Head of caudate nucleus (tissue), 42 donors: ENCODE results near the gene USE1.

ENCODE experiments used
- DNase-seq, 42 donors: peaks; one replicate each; pipeline versions ENCODE4 v3.0.0 to v3.0.0-alpha.2; 2020 to 2021; ENCODE audit warnings: mixed read lengths in 7 of 42
- intact Hi-C: fragments of 100-400 bp; cut with DNase I; formaldehyde crosslinking; loops from one replicate; pipeline ENCODE4 v1.15.0; 2022

Gene USE1

DNA sequence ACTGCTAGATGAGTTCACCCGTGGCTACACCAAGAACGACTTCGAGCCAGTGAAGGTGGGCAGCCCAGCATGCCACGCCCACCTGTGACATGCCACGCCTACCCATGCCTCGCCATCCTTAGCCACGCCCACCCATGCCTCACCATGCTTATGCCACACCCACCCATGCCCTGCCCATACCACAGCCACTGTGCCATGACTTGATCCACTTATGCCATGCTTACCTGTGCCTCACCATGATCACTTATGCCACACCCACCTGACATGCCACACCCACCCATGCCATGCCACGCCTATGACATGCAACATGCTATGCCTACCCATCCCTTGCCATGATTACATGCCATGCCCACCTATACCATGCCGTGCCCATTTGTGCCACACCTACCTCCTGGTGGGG, 12.9 kb upstream of the USE1 start:
- no peak for DNase-seq
- intact Hi-C loops: no loop called here

DNA sequence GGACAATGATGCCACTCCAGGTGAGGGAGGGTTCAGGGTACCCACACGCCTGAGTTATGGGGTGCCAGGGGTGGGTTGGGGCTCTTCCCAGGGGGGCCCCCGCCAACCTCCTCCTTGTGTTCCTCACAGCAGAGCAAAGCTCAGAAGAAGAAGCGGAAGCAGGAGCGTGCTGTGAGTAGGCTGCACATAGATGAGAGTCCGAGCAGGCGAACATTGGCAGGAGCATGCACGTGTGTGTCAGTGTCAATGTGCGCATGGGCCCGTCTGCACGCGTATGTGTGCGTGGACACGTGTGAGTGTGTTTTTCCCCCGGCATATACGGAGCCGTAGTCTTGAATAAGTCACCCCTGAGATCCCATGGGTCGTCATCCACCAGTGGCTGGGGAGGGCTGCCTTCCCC, 12.4 kb upstream of the USE1 start:
- DNase-seq: no peak
- intact Hi-C loops: no loop called here

DNA sequence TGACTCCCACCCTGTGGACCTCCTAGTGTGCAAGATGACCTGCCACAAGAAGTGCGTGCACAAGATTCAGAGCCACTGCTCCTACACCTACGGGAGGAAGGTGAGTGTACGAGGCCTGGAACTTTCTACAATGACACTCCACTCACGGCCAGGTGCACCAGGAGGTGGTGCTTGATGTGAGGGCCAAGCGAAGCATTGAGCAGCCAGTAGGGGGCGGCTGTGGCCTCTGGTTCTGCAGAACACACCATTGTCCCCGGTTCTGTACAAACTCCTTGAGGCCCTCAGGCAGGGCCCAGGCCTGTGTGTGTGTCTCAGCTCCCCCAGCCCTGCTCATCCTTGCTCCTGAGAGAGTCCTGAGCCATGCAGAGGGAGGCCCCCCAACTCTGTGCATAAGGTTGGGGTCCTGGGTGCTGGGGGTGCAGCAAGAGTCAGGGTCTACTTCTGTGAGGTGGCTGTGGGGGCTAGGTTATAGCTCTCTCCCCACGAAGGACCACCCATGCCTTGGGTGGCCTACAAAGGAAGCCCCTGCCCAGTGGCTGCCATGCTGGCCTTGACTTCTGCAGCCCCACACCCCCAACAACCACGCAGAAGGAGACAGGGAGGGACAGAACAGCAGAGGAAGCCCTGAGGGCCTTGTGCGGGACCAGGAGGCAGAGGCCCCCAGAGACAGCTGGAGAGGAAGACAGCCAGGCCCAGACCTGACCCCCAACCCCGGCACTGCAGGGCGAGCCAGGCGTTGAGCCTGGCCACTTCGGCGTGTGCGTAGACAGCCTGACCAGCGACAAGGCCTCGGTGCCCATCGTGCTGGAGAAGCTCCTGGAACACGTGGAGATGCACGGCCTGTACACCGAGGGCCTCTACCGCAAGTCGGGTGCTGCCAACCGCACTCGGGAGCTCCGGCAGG, 9.7 kb upstream of the USE1 start:
- DNase-seq: peak; percentile 20 to 82 (median 64)
- intact Hi-C loops: no loop called here

DNA sequence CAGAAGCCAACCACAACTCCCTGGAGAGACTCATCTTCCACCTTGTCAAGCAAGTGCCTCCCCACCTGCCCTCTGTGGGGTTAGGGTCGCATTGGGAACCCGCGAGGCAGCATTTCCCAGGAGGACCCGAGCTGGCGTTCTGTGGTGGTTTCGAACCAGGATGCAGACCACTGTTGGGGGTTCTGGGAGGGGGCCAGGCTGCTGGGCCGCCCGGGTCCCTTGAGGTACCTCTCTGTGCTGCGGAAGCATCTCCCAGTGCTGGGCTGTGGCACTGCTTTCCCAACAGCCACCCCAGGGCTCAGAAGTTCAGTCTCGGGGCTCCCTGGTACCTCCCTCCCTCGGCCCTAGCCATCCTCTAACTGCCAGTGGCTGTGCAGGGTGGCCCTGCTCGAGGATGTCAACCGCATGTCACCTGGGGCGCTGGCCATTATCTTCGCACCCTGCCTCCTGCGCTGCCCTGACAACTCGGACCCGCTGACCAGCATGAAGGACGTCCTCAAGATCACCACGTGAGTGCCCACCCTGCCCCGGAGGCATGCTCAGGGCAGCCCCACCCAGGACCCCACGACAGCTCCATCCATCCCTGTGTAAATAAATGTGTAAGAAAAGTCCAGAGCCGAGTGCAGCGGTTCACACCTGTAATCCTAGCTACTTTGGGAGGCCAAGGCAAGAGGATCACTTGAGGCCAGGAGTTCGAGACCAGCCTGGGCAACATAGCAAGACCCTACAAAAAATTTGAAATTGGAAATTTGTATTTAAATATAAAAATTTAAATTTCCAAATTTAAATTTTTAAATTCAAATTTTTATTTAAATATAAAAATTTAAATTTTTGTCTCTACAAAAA, 8.2 kb upstream of the USE1 start:
- intact Hi-C loops: no loop called here
- DNase-seq: no peak

DNA sequence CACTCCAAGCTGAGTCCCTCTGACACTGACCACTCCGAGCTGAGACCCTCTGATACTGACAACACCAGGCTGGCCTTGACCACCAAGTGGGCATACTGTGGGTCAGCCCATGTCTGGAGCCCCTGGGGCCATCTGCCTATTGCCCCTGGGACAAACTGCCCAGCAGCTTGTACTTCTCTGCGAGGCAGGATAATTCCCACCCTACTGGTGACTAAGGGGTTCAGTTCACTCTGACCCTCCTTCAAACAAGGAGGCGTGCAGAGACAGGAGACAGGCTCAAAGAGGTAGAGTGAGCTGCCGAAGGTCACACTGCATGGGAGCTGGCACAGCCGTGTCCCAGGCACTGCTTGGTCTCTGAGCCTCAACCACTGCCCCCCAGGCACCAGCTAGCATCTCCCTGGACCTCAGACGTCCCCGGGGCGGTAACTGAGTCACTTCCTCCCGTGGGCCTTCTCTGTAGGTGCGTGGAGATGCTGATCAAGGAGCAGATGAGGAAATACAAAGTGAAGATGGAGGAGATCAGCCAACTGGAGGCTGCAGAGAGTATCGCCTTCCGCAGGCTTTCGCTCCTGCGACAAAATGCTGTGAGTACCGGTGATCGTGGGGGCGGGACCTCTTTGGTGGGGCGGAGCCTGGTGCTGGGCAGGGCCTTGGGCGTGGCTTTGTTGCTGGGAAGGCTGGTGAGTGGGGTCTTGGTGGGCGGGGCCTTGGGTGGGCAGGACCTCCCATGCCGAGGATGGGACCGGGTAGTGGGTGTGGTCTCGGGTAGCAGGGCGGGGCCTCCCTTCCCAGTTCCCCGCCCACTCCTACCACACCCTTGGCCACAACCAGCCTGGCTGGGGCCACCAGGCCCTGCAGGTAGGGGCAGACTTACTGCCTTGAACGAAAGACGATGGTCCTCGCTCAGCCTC, 5.8 kb upstream of the USE1 start:
- intact Hi-C loops: no loop called here
- DNase-seq: peak in 3 of 42 donors; percentile 20 to 33 (median 28)

DNA sequence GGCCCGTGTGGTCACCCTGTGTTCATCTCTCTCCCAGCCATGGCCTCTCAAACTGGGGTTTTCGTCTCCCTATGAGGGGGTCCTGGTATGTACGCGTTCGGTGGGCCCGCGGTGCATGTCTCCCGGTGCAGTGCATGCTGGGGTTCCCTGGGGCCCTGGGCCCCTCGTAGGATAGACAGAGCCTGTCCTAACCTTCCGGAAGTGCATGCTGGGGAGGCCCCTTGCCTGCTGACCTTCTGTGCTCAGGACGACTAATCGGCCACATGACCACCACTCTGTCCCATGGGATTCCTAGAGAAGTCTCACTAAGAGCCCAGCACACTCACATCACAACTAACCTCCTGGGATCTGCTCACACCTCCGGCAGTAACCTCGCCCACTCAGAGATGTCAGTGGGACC, 4.9 kb upstream of the USE1 start:
- intact Hi-C loops: no loop called here
- no peak for DNase-seq

DNA sequence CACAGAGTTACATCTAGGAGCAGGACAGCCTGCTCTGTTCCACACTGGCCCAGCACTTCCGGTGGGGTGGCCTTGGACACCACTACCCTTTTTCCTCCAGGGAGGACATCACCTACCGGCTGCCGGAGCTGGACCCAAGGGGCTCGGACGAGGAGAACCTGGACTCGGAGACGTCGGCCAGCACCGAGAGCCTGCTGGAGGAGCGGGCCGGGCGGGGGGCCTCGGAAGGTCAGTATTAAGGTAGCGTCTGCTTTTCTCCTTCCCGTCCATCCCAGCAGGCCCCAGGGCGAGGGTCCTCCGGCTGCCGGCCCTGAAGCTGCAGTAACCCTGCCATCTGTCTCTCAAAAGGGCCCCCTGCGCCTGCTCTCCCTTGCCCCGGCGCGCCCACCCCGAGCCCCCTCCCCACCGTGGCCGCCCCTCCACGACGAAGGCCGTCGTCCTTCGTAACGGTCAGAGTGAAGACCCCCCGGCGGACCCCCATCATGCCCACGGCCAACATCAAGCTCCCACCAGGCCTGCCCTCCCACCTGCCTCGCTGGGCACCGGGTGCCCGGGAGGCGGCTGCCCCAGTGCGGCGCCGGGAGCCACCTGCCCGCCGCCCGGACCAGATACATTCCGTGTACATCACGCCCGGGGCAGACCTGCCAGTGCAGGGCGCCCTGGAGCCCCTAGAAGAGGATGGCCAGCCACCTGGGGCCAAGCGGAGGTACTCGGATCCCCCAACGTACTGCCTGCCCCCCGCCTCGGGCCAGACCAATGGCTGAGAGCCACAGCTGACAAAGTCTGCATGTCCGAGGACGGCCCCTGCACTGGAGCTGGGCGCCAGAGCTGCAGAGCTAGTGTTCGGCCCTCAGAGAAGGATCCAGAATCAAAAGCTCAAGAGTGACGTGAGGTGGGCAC, 3.4 kb upstream of the USE1 start:
- DNase-seq: no peak
- intact Hi-C loops: no loop called here

DNA sequence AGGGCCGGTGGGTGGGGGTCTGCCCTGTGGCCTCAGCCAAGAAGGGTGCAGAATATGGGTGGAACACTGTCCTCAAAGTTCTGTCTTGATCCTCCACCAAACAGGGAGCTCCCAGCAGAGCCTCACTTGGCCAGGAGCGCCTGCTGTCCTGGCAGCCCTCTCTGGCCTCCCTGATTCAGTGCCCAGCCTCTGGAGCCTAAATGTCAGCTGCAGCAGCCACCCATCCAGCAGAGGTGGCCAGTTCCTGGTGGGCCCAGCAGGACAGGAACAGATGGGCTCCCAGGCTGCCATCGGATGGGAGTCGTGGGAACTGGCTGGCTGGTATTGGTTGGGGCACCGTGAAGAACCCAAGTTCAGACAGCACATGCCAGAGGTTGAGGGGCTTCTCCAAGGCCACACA, 1.8 kb upstream of the USE1 start:
- intact Hi-C loops: no loop called here
- DNase-seq: no peak

DNA sequence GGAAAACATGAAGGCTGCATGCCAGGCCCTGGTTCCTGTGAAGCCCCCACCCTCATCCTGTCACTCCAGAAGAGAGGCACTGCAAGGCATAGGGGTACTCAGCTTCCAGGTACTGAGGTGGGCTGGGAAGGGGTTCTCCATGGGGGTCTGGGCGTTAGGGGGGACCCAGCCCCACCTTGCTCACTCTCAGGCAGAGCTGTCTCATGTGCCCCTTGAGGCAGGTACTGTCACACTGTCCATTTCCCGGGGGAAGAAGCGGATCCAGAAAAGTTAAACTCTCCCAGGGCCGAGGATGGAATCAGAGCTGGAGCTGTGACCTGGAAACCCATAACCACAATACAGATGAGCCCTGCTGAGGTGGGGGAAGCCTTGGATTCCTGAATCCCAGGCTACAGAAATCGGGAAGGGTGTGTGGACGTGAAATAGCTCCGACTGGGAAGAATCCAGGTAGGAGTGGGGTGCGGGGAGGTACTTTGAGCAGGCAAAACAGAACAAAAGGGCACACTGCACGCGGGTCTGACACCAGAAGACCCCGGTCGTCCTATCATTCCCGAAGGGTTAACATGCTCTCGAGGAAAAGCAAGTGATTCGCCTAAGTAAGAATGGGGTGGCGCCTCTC, 540 bp upstream of the USE1 start:
- intact Hi-C loops: no loop called here
- DNase-seq: peak in 20 of 42 donors; percentile 22 to 60 (median 32)

DNA sequence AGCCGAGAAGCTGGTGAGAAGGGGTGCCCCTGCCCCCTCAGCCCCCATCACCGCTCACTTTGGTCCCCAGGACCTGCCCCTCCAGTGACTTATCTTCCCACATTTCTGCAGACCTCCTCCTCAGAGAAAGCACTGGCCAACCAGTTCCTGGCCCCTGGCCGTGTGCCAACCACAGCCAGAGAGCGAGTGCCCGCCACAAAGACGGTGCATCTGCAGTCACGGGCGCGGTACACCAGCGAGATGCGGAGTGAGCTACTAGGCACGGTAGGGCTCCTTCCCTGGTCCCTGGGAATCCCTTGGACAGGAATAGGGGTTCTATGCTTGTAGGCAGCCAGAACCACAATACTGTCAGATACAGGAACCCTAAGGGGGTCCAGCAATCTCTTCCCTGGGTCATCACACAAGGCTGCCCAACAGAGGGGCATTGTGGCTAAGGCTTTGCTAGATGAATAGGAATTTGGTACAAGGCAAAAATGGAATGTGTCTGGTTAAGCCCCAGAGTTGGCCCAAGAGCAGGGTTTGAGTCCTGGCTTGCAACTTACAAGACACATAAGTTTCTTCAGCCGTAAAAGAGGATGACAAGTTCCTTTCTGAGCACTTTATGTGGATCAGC, 1.0 kb downstream of the USE1 start:
- no peak for DNase-seq
- intact Hi-C loops: no loop called here

DNA sequence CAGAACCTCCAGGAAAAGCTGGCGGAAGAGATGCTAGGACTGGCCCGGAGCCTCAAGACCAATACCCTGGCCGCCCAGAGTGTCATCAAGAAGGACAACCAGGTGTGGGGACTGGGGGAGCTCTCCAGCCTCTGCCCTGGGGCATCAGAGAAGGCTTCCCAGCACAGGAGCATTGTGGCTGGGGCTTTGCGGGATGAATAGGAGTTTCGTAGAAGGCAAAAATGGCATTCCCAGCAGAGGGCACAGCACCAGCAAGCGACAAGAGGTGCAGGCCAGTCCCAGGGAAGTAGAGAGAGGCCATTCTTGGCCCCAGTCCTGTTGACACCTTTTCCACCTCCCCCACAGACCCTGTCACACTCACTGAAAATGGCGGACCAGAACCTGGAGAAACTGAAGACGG, 4.1 kb downstream of the USE1 start:
- DNase-seq: no peak

DNA sequence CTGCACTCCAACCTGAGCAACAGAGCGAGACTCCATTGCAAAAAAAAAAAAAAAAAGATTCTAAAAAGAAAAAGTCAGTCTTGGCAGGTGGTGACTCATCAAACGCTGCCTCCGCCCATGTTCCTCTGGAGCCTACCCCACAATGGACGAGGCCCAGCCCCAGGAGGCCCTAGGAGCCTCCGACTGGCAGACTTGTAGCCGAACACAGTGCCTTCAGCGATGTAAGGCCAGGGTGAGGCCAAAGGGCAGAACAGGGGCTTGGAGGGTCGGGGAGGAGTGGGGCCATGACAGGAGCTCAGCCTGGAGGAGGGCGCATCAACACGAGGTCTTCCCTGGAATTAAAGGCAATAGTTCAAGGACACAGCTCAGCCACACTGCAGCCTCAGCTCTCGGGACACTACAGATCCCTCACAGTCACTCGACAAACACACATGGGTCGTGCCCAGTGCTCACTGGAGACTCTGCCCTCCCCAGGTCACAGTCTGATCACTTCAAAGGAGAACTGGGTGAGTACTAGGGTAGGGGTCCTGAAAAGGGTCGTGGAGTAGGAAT, 5.1 kb downstream of the USE1 start:
- intact Hi-C loops: no loop called here
- DNase-seq: peak in 29 of 42 donors; percentile 26 to 85 (median 55)

More for the DNA sequence above, 4.1 kb downstream of the USE1 start:
- intact Hi-C loops: no loop called here

DNA sequence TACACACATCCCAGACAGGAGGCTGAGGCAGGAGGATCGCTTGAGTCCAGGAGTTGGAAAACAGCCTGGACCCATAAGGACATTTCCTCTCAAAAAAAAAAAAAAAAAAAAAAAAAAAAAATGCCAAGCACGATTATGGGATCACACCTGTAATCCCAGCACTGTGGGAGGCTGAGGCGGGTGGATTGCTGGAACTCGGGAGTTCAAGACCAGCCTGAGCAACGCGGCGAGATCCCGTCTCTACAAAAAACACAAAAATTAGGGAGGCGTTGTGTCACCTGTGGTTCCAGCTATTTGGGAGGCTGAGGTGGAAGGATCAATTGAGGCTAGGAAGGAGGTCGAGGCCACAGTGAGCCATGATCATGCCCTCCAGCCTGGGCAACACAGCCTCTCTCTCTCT, 9.9 kb downstream of the USE1 start:
- intact Hi-C loops: loop anchor here (5.0 kb wide), 1 partner anchor 42 kb away; the partner anchor contains the start of gene BABAM1
- DNase-seq: no peak

DNA sequence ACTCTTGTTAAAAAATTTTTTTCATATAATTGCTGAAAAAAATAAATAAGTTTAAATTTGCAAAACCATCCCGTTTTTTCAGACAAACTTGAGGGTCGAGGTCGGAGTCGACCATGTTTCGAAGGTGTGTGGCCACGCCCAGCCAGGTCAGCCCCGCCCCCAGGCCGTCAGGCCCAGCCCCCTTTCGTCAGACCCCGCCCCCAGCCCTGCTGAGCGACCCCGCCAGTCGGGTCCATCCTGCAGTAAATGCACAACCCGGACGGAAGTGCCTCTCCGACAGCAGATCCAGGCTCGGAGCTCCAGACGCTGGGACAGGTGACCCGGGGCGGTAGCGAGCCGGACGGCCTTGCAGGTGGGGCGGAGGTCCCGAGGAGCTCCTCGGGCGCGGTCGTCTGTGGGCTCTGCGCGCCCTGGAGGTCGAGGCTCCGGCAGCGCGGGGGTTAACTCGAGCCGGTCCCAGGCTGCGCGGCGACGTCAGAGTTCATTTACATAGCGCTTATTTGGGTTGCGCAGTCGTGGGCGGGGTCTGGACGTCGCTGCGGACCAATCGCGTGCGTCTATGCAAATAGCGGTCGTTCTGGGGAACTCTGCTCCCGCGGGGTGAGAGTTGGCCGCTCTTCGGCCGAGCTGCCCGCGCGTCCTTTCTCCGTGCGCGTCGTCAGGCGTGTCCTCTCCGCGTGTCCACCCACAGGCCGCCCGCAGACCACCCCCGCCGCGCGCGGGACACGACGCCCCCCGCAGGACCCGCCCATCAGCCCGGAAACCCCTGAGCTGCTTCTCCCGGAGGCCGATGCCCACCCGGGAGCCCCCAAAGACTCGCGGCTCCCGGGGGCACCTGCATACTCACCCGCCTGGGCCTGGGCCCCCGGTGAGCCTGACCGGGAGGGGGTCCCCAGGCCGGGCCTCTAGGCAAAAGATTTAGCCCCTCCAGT, 11.1 kb downstream of the USE1 start, which contains the start of gene OCEL1:
TSS of gene OCEL1 (plus strand) at position 225 of the 932 bp plus-strand sequence. CDS start at position 247, 22 bp downstream.
- peak; percentile 97 to 100 (median 99) for DNase-seq
- intact Hi-C loops: loop anchor here (5.0 kb wide), 1 partner anchor 41 kb away; the partner anchor contains the start of gene BABAM1

DNA sequence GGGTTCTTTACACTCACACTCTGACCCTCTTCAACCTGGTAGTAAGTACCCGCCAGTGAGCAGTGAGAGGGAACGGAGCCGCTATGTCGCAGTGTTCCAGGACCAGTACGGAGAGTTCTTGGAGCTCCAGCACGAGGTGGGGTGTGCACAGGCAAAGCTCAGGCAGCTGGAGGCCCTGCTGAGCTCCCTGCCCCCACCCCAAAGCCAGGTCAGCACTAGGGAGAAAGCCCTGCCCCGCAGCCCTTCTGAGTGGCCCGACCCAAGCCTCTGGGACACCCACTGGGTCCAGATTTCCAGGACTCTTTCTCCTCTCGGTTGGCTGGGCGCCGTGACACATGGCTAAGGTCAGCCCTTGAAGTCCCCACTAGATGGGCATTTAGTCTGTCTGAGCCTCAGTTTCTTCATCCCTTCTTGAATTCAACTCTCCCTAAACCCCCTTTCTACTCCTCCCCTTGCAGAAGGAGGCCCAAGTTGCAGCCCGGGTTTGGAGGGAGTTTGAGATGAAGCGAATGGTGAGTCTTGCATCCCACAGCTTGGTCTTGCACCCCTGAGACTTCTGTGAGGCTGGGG, 12.7 kb downstream of the USE1 start:
- no peak for DNase-seq
- intact Hi-C loops: loop anchor here (5.0 kb wide), 1 partner anchor 39 kb away; the partner anchor contains the start of gene BABAM1
